Sigmoid colon (tissue), 4 donors: Measurements from ENCODE around the gene ITGAD.

Source experiments
- CTCF ChIP-seq, 4 experiments: fragments of 450-650 bp in 3 of 4; fragments of 200-600 bp in 1 of 4; IDR thresholded peaks; one replicate each; pipeline ENCODE4 v1.5.1; 2016 to 2019; ENCODE audit warnings: antibody characterized with exemption in 4 of 4, mild to moderate bottlenecking in 3 of 4, moderate library complexity in 2 of 4
- EP300 ChIP-seq, 4 donors: sonication (generic); formaldehyde crosslinking; IDR thresholded peaks; one replicate each; pipeline ENCODE4 v1.6.1; 2017; ENCODE audit warnings: antibody characterized with exemption in 4 of 4
- POLR2A ChIP-seq, 2 donors: fragments of 450-650 bp; IDR thresholded peaks; one replicate each; pipeline ENCODE4 v1.6.1; 2016; ENCODE audit warnings: antibody characterized with exemption in 2 of 2, mild to moderate bottlenecking in 2 of 2, moderate library complexity in 2 of 2
- POLR2AphosphoS5 ChIP-seq, 4 donors: sonication (generic); formaldehyde crosslinking; IDR thresholded peaks; one replicate each; pipeline ENCODE4 v1.6.1; 2017; ENCODE audit warnings: antibody characterized with exemption in 4 of 4

- TF ChIP-seq POLR2A (IDR thresholded peaks at IDR 0.05) (no peak), CTCF (IDR thresholded peaks at IDR 0.05) (no peak), EP300 (IDR thresholded peaks at IDR 0.05) (no peak), POLR2AphosphoS5 (IDR thresholded peaks at IDR 0.05) (no peak)
Observed at GRCh38 chr16:31363721-31364120, 29.4 kb upstream of the ITGAD start.
